ENCODE measurements around the gene OR7D4. TPM values are rescaled to one million over a fixed set of nuclear protein-coding genes. Genes with fewer than 3 reads are reported as not detected.
"Not testable (repeated sequence)": the region's sequence is repeated elsewhere in the genome, so short reads cannot be mapped to it uniquely, and the experiment has no call there.

Gene OR7D4
- total and polyA plus RNA-seq, 9 of the 15 experiments (the other 6 are each of a cell fraction or from before 2014, with no cell fraction given), result not detected

GRCh38 chr19:9205501-9206113 lies 13.8 kb downstream of the OR7D4 start (continued):
- TF ChIP-seq REST (IDR thresholded peaks at IDR 0.05; ENCODE audit: borderline replicate concordance) (peak; percentile 70), REST (CRISPR knock-in tag; IDR thresholded peaks at IDR 0.05; ENCODE audit: low read depth) (no peak), TFAP4 (CRISPR knock-in tag; IDR thresholded peaks at IDR 0.05; ENCODE audit: borderline replicate concordance) (no peak)

- POLR2A ChIA-PET, result interaction anchor here (0.6 to 1.1 kb wide), 3 partner anchors 18 to 178 kb away, joined by 3 read pairs; no protein-coding TSS in a partner anchor
- FAIRE-seq; BruUV-seq (replicated peaks); H3K36me3 ChIP-seq (ENCODE audit: control insufficient read depth, insufficient read depth, low read length); H3K27me3 ChIP-seq (ENCODE audit: control insufficient read depth in 2 of 2, insufficient read depth in 2 of 2, low read length in 2 of 2); in situ Hi-C loops (cut with MboI); H4K20me1 ChIP-seq (replicated peaks; ENCODE audit: control insufficient read depth, insufficient read depth, low read length); ATAC-seq; H3K27ac ChIP-seq (ENCODE audit: extremely low read depth, low read depth, low read length); H3K9me1 ChIP-seq (ENCODE audit: control insufficient read depth, insufficient read depth, low read length); CTCF ChIA-PET (ENCODE audit: low intra/inter-chr PET ratio); intact Hi-C loops (cut with micrococcal nuclease); H2AFZ ChIP-seq (ENCODE audit: low read depth, low read length); H3K9ac ChIP-seq (ENCODE audit: insufficient read depth in 1 of 2, low read depth in 2 of 2, low read length in 2 of 2); H3K4me2 ChIP-seq (ENCODE audit: insufficient read depth, low read length); DNase-seq (ENCODE audit: extremely low read depth in 1 of 4, low spot score in 3 of 4); H3K4me3 ChIP-seq; H3K4me1 ChIP-seq (replicated peaks in 1 of 2; ENCODE audit: control insufficient read depth in 2 of 2, insufficient read depth in 2 of 2, low read length in 2 of 2); H3K79me2 ChIP-seq (ENCODE audit: control insufficient read depth, insufficient read depth, low read length); H3K9me3 ChIP-seq (replicated peaks; ENCODE audit: control insufficient read depth, insufficient read depth, low read depth, low read length): not testable (repeated sequence)
- WGBS (ENCODE audit: insufficient coverage, low coverage, missing lambda C conversion rate), result 0% methylated on average over 1 of the region's 2 CpGs
These were observed 21.3 kb downstream of the OR7D4 start for GRCh38 chr19:9198044-9198443.

Data from K562 (cell line).